ENCODE data around the gene ARHGAP31.

Gene ARHGAP31

DNA sequence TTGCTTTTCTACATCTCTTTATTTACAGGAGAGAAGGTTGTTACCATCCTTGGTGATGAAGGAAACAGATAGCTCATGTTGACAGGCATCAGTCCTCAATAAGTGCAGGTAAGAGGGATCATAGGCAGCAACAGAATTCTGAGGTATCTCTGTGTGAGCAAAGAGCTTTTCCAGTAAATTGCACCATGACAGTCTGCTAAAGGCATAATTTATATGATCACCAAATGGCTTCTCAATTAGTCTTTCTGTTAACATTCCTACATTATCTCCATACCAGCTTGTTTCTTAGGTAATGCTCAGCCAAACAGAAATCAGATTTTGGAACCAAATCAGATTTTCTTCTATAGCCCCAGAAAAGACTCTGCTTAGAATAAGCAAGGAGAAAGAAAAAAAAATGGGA, 3.6 kb upstream of the ARHGAP31 start:
- TF ChIP-seq, protein P1, sequence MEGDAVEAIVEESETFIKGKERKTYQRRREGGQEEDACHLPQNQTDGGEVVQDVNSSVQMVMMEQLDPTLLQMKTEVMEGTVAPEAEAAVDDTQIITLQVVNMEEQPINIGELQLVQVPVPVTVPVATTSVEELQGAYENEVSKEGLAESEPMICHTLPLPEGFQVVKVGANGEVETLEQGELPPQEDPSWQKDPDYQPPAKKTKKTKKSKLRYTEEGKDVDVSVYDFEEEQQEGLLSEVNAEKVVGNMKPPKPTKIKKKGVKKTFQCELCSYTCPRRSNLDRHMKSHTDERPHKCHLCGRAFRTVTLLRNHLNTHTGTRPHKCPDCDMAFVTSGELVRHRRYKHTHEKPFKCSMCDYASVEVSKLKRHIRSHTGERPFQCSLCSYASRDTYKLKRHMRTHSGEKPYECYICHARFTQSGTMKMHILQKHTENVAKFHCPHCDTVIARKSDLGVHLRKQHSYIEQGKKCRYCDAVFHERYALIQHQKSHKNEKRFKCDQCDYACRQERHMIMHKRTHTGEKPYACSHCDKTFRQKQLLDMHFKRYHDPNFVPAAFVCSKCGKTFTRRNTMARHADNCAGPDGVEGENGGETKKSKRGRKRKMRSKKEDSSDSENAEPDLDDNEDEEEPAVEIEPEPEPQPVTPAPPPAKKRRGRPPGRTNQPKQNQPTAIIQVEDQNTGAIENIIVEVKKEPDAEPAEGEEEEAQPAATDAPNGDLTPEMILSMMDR (IDR thresholded peaks at IDR 0.05; ENCODE audit: insufficient read depth, missing control alignments): no peak
- FAIRE-seq (no peak), DNase-seq (ENCODE audit: insufficient read length, low spot score) (no peak)

DNA sequence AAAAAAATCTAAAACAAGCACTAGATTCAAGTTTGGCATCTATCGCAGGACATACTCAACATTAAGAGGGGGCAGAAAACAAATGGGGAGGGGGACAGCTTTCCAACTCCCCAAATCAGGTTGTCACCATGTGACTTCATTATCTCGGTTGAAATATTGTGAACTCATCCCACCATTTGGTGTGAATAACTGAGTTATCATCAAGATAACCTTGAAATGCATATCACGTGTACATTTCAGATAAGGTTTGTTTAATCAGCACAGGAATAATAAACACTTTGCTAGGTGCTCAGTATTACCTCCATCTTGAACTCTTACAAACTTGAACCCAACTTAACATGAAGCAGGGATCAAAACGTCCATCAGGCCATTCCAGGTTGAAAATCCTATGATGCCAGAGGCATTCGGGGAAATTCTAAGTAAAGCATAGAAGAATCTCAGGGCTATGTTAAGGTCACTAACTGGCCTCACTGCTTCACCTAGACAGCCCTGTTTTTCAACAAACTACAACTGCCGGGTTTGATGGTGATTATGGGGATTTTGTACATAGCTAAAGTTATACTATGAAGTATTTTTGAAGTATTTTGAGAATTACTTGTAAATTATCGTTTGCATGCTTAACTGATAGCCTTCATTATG, 3.0 kb upstream of the ARHGAP31 start:
- TF ChIP-seq, protein P1 (IDR thresholded peaks at IDR 0.05; ENCODE audit: insufficient read depth, missing control alignments): no peak
- DNase-seq (ENCODE audit: insufficient read length, low spot score): no peak
- FAIRE-seq: no peak

DNA sequence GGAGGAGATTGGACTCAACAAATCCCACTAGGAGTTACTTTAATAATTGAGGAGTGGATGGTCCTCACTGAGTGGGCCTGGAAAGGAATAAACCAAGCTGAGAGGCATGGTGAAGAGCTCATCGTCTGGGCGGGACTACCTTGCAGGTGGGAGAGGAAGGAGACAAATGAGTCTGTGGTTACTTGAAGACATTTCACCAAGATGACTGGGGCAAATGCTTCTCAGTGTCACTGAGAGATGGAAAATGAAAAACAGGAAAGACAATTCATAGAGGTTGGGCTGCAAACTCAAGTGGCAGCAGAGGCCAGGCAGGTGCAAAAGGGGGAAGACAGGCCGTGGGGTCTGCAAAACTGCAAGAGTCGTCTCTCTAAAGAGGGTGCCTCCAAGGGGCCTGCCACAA, 1.5 kb upstream of the ARHGAP31 start:
- TF ChIP-seq, protein P1 (IDR thresholded peaks at IDR 0.05; ENCODE audit: insufficient read depth, missing control alignments): no peak
- FAIRE-seq: no peak
- no peak for DNase-seq (ENCODE audit: insufficient read length, low spot score)

DNA sequence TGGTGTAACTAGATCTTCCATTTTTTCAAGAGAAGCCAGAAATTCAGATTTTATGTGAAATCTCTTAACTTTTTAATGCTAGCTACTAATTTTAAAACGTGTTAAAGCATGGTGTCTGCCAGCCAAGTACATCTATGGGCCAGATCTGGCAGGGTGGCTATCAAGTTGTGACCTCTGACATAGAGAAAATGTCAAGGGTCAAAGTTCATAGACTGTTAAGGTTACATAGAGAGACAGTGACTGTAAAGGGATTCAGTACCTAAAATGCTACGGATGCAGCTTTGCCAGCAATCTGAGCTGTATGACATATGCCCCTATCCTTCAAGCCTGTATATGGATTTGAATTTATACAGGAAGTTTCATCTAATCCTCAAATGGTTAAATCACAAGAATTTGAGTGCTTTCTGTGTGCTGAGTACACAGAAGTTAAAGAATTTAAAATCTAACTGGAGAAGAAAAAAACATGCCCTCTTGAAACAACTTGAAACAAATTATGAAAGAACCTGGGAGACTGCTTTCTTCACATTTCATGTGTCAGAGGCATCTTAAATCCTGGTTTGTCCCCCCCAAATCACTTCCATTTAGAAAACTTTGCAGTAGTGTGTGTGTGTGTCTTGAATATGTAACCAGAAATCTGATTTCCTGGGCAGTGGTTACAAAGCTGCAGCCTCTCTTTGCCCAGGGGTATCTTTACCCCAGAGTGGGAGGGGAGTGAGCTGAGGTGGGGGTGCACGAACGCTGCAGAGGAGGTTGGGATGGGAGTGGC, 895 bp upstream of the ARHGAP31 start:
- DNase-seq (ENCODE audit: insufficient read length, low spot score) (no peak), FAIRE-seq (no peak)
- TF ChIP-seq, protein P1 (IDR thresholded peaks at IDR 0.05; ENCODE audit: insufficient read depth, missing control alignments): no peak

DNA sequence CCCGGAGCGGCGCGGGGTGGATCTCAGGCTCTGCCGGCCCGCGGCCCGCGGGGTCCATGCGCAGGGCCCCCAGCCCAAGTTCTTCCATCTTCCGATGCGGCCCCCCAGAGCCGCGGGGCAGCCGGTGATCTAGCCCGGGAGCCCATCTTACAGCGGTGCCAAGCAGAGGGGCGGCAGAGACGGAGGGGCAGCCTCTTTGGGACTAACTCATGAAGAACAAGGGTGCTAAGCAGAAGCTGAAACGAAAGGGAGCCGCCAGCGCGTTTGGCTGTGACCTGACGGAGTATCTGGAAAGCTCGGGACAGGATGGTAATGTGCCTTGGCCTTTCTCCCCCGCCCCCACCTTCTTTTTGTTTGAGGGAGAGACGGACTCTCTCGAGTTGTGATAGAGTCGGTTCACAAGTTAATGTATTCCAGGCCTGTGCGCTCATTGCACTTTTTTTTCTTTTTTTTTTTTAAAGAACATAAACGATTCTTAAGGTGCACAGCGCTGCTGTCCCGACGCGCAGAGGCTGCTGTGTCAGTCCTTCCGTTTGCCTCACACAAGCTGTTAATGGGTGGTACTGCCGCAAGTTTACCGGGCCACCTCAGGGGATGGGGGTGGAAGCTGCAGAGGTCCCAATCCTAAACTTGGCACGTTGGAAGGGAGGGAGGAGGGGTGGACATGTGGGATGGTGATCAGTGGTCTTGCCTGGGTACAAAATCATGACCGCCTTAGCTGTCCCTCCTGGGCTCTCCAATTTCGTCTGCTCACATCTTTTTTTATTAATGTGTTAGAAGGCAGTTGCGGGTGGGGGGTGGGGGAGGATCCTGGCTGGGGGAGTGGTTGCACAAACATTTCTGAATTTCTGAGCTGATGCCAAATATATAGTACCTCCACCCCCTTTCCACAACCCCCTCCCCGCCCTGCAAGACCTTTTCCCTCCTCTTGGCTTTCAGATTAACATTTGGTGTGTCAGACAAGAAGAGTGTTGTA, 801 bp downstream of the ARHGAP31 start:
- DNase-seq (ENCODE audit: insufficient read length, low spot score) (no peak), FAIRE-seq (no peak)
- TF ChIP-seq, protein P1 (IDR thresholded peaks at IDR 0.05; ENCODE audit: insufficient read depth, missing control alignments): no peak

DNA sequence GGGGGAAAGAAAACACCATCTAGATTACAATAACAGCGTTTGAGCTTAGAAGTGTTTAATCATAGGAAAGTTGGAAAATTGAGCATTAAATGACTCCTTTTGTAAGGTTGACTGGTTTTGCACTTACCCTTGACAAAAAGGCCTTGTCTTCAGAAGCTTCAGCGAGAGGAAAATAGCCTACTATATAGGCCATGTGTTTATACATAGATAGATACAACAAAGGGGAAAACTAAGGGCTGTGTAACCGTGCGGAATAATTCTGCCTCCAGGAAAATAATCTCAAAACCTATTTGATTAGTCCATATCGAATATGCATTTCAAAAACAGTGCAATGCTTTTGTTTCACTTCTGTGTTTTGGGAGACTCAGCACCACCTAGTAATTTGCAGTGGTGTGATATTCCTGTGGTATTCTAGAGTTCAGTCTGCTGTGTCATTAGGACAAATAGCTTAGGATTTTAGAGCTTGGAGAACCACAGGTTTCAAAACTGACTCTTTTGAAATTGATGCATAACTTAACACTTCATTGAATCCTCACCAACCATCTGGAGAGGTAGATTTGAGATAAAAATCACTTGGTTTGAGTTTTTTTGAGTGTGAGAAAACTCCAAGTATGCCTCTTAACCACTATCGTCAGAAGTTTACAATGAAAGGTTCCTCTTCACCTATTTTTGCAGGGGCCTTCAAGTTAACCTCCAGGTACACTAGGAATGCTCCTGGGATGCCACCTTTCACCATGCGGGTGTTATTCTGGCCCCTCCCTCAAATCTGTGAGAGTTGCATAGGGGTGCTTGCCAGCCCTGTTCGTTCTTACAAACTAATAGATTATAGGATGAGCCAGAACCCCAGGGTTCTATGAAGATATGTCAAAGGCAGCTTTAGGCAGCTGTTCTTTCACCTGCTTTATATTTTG, 1.9 kb downstream of the ARHGAP31 start:
- FAIRE-seq (no peak), DNase-seq (ENCODE audit: insufficient read length, low spot score) (no peak)
- TF ChIP-seq, protein P1 (IDR thresholded peaks at IDR 0.05; ENCODE audit: insufficient read depth, missing control alignments): no peak
